ENCODE results near the gene C6orf132.
"Not testable (repeated sequence)": the region's sequence is repeated elsewhere in the genome, so short reads cannot be mapped to it uniquely, and the experiment has no call there.

The C6orf132 gene

DNA sequence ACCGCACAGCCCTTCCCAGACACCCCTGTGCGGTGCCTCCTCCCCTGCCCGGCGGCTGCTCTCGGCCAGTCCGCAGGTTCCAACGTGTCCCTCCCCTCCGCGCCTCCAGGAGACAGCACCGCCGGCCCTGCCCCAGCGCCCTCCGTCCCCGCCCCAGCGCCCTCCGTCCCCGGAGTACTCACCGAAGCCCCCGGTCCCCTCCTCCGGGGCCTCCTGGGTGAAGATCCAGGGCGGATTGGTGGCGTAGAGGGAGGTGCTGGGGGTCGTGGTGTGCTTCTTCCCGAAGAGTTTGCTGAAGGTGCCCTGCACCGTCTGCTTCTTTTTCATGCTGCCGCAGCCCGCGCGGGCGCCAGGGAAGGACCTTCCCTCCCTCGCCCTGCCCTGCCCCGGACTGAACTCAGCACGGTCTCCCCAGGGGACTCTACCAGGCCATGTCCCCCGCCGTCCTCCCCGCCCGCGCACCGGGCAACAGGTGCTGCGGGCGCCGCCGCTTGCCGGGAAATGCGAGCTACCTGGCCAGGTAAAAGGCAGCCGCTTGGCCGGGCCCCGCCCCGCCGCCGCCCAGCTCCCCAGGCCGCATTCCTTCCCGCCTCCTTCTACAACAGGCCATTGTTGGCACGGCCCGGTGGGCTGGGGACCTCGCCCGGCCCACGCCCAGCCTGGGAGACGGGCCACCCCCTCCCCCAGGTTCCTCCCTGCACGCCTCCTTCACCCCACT, at the start of gene C6orf132:
C6orf132 (minus strand) TSS at position 503 of the 718 bp plus-strand sequence; CDS start at position 327, 176 bp downstream.
- DNase-seq (ENCODE audit: low read depth, low spot score), result no peak

GRCh38 chr6:42190554-42191183, 48.2 kb upstream of the C6orf132 start:
- no peak for DNase-seq (ENCODE audit: low read depth, low spot score)

DNA sequence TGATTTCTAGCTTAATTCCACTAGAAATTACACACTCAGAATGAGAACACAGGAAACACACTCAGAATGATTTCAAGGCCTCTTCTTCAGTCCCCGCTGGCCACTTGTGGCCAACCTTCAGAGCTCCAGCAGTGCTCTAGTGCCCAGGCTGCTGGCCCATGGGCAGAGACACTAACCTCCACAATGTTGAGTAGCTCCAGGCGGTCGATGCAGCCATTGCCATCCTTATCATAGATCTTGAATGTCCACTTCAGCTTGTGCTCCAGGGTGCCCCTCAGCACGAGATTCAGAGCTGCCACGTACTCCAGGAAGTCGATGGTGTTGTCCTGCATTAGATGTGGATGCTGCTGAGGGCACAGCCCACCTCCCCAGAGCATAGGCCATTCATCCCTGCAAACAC, 46.0 kb upstream of the C6orf132 start:
- no peak for DNase-seq (ENCODE audit: low read depth, low spot score)

- DNase-seq (ENCODE audit: low read depth, low spot score), result no peak
Observed at GRCh38 chr6:42185597-42185996, 43.2 kb upstream of the C6orf132 start.

GRCh38 chr6:42184475-42184874, 42.1 kb upstream of the C6orf132 start:
- no peak for DNase-seq (ENCODE audit: low read depth, low spot score)

GRCh38 chr6:42182101-42182500, 39.7 kb upstream of the C6orf132 start:
- DNase-seq (ENCODE audit: low read depth, low spot score), result no peak

DNA sequence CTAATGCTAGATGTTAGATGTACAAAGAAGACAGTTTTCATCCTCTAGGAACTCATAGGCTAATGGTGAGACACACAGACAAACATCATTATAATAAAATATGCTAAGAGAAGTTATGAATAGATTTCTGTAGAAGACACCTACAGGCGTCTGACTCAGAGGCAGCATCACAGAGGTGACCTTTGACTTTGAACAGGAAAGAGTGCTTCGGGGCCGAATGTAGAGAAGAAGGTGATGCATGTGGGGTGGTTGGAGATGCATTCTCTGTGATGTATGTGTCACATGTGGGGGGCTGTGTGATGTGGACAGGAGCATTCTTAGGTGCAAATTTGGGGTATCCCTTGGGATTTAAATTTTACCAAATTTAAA, 37.5 kb upstream of the C6orf132 start:
- DNase-seq (ENCODE audit: low read depth, low spot score), result no peak

DNA sequence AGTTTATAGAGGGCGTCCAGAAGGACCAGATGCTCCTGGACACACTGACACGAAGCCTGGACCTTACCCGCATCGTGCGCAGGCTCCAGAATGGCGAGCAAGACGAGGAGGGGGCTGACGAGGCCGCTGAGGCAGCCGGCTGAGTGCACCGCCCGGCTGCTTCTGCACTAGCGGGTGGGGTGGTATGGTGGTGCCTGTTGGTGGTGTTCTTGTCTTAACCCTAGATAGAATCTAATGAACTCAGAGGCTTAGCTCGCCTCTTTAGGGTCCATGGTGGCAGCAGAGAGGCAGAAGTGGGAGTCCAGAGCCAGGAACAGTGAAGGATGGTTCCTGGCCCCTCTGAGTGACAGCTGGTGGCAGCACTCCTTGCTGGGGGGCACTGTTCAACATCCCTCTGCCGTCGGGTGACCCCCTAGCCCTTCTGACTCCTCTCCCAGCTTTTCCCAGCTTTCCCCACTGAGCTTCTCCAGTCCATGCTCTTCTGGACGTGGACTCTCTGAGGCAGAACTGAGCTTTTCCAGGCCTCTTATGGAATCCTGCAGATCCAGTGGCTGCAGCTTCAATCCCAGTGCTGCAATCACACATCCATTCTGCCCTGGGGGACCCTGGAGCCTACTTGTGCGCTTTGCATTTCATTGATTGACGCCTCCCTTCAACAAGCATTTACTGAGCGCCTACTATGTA, 37.0 kb upstream of the C6orf132 start:
- no peak for DNase-seq (ENCODE audit: low read depth, low spot score)

DNA sequence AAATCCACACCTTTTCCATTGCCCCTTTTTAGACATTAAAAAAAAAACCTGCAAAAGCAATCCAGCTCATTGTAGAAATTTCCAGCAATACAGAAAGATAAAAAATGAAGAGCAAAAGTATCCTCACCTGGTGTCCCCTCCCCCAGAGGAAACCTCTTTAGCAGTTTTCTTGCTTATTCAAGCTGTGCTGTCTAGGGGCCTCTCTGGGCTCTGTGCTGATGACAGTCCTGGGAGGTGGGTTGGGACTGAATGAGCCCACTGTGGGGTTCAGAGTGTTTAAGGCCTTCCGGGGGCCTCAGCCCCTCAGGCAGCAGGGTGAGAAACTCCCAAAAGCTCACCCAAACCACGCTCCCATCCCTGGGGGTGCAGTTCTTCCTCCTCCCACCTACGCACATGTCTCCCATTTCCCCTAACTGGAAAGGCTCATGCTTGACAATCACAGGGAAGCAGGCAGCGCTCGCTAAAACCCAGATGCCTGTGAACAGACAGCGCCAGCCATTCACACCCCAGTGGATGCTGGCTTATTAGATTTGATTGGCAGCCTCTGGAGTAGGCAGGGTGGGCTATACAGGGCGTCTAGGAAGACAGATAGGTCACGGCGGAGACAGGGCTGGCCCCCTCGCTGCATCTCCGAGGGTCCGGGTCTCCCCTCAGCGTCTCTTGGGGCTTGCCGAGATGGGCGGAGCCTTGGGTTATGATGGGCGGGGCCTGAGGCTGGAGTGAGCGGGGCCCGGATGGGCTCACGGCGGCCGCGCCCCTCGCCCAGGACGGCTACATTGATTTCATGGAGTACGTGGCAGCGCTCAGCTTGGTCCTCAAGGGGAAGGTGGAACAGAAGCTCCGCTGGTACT, 35.3 kb upstream of the C6orf132 start:
- DNase-seq (ENCODE audit: low read depth, low spot score), result no peak

GRCh38 chr6:42176981-42177380, 34.6 kb upstream of the C6orf132 start:
- no peak for DNase-seq (ENCODE audit: low read depth, low spot score)

- no peak for DNase-seq (ENCODE audit: low read depth, low spot score)
Observed at GRCh38 chr6:42175860-42176259, 33.4 kb upstream of the C6orf132 start.

- DNase-seq (ENCODE audit: low read depth, low spot score), result no peak
Observed at GRCh38 chr6:42173101-42173500, 30.7 kb upstream of the C6orf132 start, which contains the start of gene GUCA1A. Gene GUCA1A (plus strand): TSS chr6:42173364. CDS start chr6:42173614, 250 bp downstream.

GRCh38 chr6:42171813-42172581, 29.6 kb upstream of the C6orf132 start:
- no peak for DNase-seq (ENCODE audit: low read depth, low spot score)

- DNase-seq (ENCODE audit: low read depth, low spot score), result not testable (repeated sequence)
Observed at GRCh38 chr6:42169780-42170179, 27.4 kb upstream of the C6orf132 start.

- no peak for DNase-seq (ENCODE audit: low read depth, low spot score)
Observed at GRCh38 chr6:42168650-42169049, 26.2 kb upstream of the C6orf132 start.

- peak; percentile 67 for DNase-seq (ENCODE audit: low read depth, low spot score)
Observed at GRCh38 chr6:42166444-42167141, 24.2 kb upstream of the C6orf132 start.

- DNase-seq (ENCODE audit: low read depth, low spot score), result no peak
Observed at GRCh38 chr6:42165016-42165415, 22.6 kb upstream of the C6orf132 start.

- DNase-seq (ENCODE audit: low read depth, low spot score), result no peak
Observed at GRCh38 chr6:42163981-42164380, 21.6 kb upstream of the C6orf132 start.

DNA sequence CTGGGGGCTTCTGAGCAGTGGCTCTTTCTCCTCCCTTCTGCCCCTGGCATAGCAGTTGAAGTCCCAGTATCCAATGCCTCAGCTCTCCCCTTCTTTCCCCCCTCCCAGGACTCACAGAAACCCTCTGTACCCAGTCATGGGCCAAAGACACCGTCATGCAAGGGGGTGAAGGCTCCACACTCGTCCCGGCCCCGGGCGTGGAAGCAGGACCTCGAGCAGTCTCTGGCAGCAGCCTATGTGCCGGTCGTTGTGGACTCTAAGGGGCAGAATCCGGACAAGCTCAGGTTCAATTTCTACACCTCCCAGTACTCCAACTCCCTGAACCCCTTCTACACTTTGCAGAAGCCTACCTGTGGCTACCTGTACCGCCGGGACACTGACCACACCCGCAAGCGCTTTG, 20.4 kb upstream of the C6orf132 start:
- DNase-seq (ENCODE audit: low read depth, low spot score), result no peak

GRCh38 chr6:42162384-42162783, 20.0 kb upstream of the C6orf132 start:
- DNase-seq (ENCODE audit: low read depth, low spot score), result no peak

Measured in activated CD4-positive, CD25-positive, alpha-beta regulatory T cell treated with anti-CD3 and anti-CD28 coated beads, Interleukin-2, amount 50 U/mL, for 16 hours (primary cell).